Naive B cell (primary cell): ENCODE measurements around the gene SLC22A31. TPM values are rescaled to one million over a fixed set of nuclear protein-coding genes. Genes with fewer than 3 reads are reported as not detected.
"Not testable (repeated sequence)": the region's sequence is repeated elsewhere in the genome, so short reads cannot be mapped to it uniquely, and the experiment has no call there.

ENCODE experiments used
- ATAC-seq, 2 donors: fragments of 150-1000 bp; cut with Tn5 transposase; 2 replicates each; pipeline ENCODE4 v1.10.0; 2021; ENCODE audit warnings: low read depth in 2 of 2, mild to moderate bottlenecking in 2 of 2, moderate library complexity in 2 of 2
- DNase-seq: peaks from one replicate; pipeline ENCODE4 v3.0.0; 2022
- H3K27ac Mint-ChIP-seq, 6 donors: one replicate each; pipeline ENCODE4 v1.8.0; 2020 to 2022; ENCODE audit warnings: mild to moderate bottlenecking in 6 of 6, mixed read lengths in 6 of 6, moderate library complexity in 5 of 6, inconsistent platforms in 2 of 6
- H3K27me3 Mint-ChIP-seq, 3 donors: one replicate each; pipeline ENCODE4 v1.8.0; 2021 to 2022; ENCODE audit warnings: mixed read lengths in 3 of 3, mild to moderate bottlenecking in 1 of 3
- H3K36me3 Mint-ChIP-seq, 2 donors: one replicate each; pipeline ENCODE4 v1.8.0; 2020 to 2022; ENCODE audit warnings: mixed read lengths in 2 of 2, inconsistent platforms in 1 of 2, mild to moderate bottlenecking in 1 of 2
- H3K4me1 Mint-ChIP-seq, 3 donors: one replicate each; pipeline ENCODE4 v1.8.0; 2020 to 2022; ENCODE audit warnings: mixed read lengths in 3 of 3, inconsistent platforms in 1 of 3, mild to moderate bottlenecking in 1 of 3, moderate library complexity in 1 of 3
- H3K4me3 Mint-ChIP-seq, 8 donors: one replicate each; pipeline ENCODE4 v1.8.0; 2020 to 2022; ENCODE audit warnings: mild to moderate bottlenecking in 8 of 8, mixed read lengths in 8 of 8, moderate library complexity in 8 of 8, inconsistent platforms in 2 of 8
- H3K9me3 Mint-ChIP-seq, 7 donors: one replicate each; pipeline ENCODE4 v1.8.0; 2020 to 2022; ENCODE audit warnings: mixed read lengths in 7 of 7, mild to moderate bottlenecking in 5 of 7, inconsistent platforms in 2 of 7, moderate library complexity in 1 of 7
- polyA plus RNA-seq, 6 donors: library from polyadenylated mRNA; unstranded; fragments of 300-500 nt; fragmentation: Illumina TruSeq; gene quantifications; one replicate each; pipeline ENCODE4 v1.2.3, GENCODE V29; 2021; ENCODE audit warnings: low read depth in 6 of 6

The SLC22A31 gene
- polyA plus RNA-seq, 6 donors from 2014 or later = not detected

GRCh38 chr16:89169778-89170177, 30.6 kb downstream of the SLC22A31 start:
- H3K27ac Mint-ChIP-seq = no peak overlapping the region

GRCh38 chr16:89168381-89169189, 31.8 kb downstream of the SLC22A31 start:
- Mint-ChIP-seq H3K4me1 (peaks cover 6 to 16% (median 14%) of the 10 kb centered on the region in 3 donors), H3K9me3 (no peaks in the 10 kb centered on the region), H3K4me3 (peak overlapping the region in 1 of 8 donors; percentile 53), H3K27me3 (peaks cover 0 to 20% (median 0%) of the 10 kb centered on the region in 3 donors), H3K36me3 (no peaks in the 10 kb centered on the region), H3K27ac (peak overlapping the region in 1 of 6 donors; percentile 56)
- ATAC-seq (no peak), DNase-seq (no peak)

More at GRCh38 chr16:89169778-89170177, 30.6 kb downstream of the SLC22A31 start:
- H3K9me3 Mint-ChIP-seq = no peaks in the 10 kb centered on the region
- ATAC-seq (no peak), DNase-seq (no peak)
- no peak overlapping the region for H3K4me3 Mint-ChIP-seq
- H3K36me3 Mint-ChIP-seq = no peaks in the 10 kb centered on the region
- peaks cover 6 to 12% (median 8%) of the 10 kb centered on the region in 3 donors for H3K4me1 Mint-ChIP-seq
- H3K27me3 Mint-ChIP-seq = peaks cover 0 to 20% (median 0%) of the 10 kb centered on the region in 3 donors

GRCh38 chr16:89167425-89167941, 32.9 kb downstream of the SLC22A31 start:
- H3K27me3 Mint-ChIP-seq = peaks cover 0 to 20% (median 0%) of the 10 kb centered on the region in 3 donors
- no peaks in the 10 kb centered on the region for H3K36me3 Mint-ChIP-seq
- H3K4me1 Mint-ChIP-seq = peaks cover 6 to 16% (median 14%) of the 10 kb centered on the region in 3 donors
- no peaks in the 10 kb centered on the region for H3K9me3 Mint-ChIP-seq
- H3K4me3 Mint-ChIP-seq = peak overlapping the region in 1 of 8 donors; percentile 27
- DNase-seq (peak; percentile 84), ATAC-seq (peak; percentile 34 to 45)
- H3K27ac Mint-ChIP-seq = peak overlapping the region in 1 of 6 donors; percentile 47

- H3K4me3 Mint-ChIP-seq = peak overlapping the region in 1 of 8 donors; percentile 27
- DNase-seq = no peak
- no peak for ATAC-seq
- H3K36me3 Mint-ChIP-seq = no peaks in the 10 kb centered on the region
- H3K27ac Mint-ChIP-seq = peak overlapping the region in 1 of 6 donors; percentile 61
- peaks cover 0 to 25% (median 0%) of the 10 kb centered on the region in 3 donors for H3K27me3 Mint-ChIP-seq
- H3K9me3 Mint-ChIP-seq = no peaks in the 10 kb centered on the region
- peaks cover 11 to 20% (median 20%) of the 10 kb centered on the region in 3 donors for H3K4me1 Mint-ChIP-seq
Measured at GRCh38 chr16:89166696-89167424, 33.5 kb downstream of the SLC22A31 start.

GRCh38 chr16:89165681-89165979, 34.7 kb downstream of the SLC22A31 start:
- H3K4me1 Mint-ChIP-seq = peaks cover 9 to 19% (median 18%) of the 10 kb centered on the region in 3 donors
- peaks cover 0 to 25% (median 0%) of the 10 kb centered on the region in 3 donors for H3K27me3 Mint-ChIP-seq
- not testable (repeated sequence) for H3K9me3 Mint-ChIP-seq, H3K4me3 Mint-ChIP-seq, H3K36me3 Mint-ChIP-seq, ATAC-seq, H3K27ac Mint-ChIP-seq, DNase-seq

GRCh38 chr16:89164847-89165680, 35.3 kb downstream of the SLC22A31 start:
- Mint-ChIP-seq H3K27ac (no peak overlapping the region), H3K4me3 (no peak overlapping the region), H3K4me1 (peaks cover 8 to 16% (median 14%) of the 10 kb centered on the region in 3 donors), H3K36me3 (no peaks in the 10 kb centered on the region), H3K9me3 (no peaks in the 10 kb centered on the region), H3K27me3 (peaks cover 0 to 22% (median 0%) of the 10 kb centered on the region in 3 donors)
- DNase-seq = no peak
- no peak for ATAC-seq

GRCh38 chr16:89164436-89164835, 35.9 kb downstream of the SLC22A31 start:
- Mint-ChIP-seq H3K36me3 (no peaks in the 10 kb centered on the region), H3K4me3 (no peak overlapping the region), H3K27me3 (peaks cover 0 to 22% (median 0%) of the 10 kb centered on the region in 3 donors), H3K9me3 (no peaks in the 10 kb centered on the region), H3K4me1 (peaks cover 8 to 16% (median 14%) of the 10 kb centered on the region in 3 donors), H3K27ac (no peak overlapping the region)
- ATAC-seq (no peak), DNase-seq (no peak)

- H3K4me1 Mint-ChIP-seq = peaks cover 8 to 16% (median 14%) of the 10 kb centered on the region in 3 donors
- no peaks in the 10 kb centered on the region for H3K36me3 Mint-ChIP-seq
- H3K4me3 Mint-ChIP-seq = no peak overlapping the region
- no peaks in the 10 kb centered on the region for H3K9me3 Mint-ChIP-seq
- H3K27me3 Mint-ChIP-seq = peaks cover 0 to 13% (median 0%) of the 10 kb centered on the region in 3 donors
- no peak for DNase-seq
- no peak overlapping the region for H3K27ac Mint-ChIP-seq
- no peak for ATAC-seq
Measured at GRCh38 chr16:89163297-89163696, 37.0 kb downstream of the SLC22A31 start.

- ATAC-seq (peak; percentile 32 to 48), DNase-seq (no peak)
- Mint-ChIP-seq H3K27ac (peak overlapping the region in 3 of 6 donors; percentile 66 to 97 (median 88)), H3K27me3 (peaks cover 0 to 13% (median 0%) of the 10 kb centered on the region in 3 donors), H3K4me3 (peak overlapping the region in 1 of 8 donors; percentile 31), H3K4me1 (peaks cover 8 to 16% (median 14%) of the 10 kb centered on the region in 3 donors), H3K36me3 (no peaks in the 10 kb centered on the region), H3K9me3 (no peaks in the 10 kb centered on the region)
Measured at GRCh38 chr16:89161763-89162713, 38.3 kb downstream of the SLC22A31 start.

GRCh38 chr16:89160977-89161701, 39.2 kb downstream of the SLC22A31 start:
- Mint-ChIP-seq H3K9me3 (no peaks in the 10 kb centered on the region), H3K36me3 (no peaks in the 10 kb centered on the region), H3K27ac (peak overlapping the region in 1 of 6 donors; percentile 7), H3K4me3 (no peak overlapping the region), H3K27me3 (peaks cover 0 to 7% (median 0%) of the 10 kb centered on the region in 3 donors), H3K4me1 (peaks cover 8 to 14% (median 12%) of the 10 kb centered on the region in 3 donors)
- DNase-seq (no peak), ATAC-seq (no peak)

- Mint-ChIP-seq H3K36me3 (no peaks in the 10 kb centered on the region), H3K27ac (no peak overlapping the region)
Measured at GRCh38 chr16:89159850-89160354, 40.4 kb downstream of the SLC22A31 start.

More at GRCh38 chr16:89159850-89160354, 40.4 kb downstream of the SLC22A31 start:
- Mint-ChIP-seq H3K27me3 (peaks cover 0 to 7% (median 0%) of the 10 kb centered on the region in 3 donors), H3K9me3 (no peaks in the 10 kb centered on the region), H3K4me3 (no peak overlapping the region), H3K4me1 (peaks cover 13 to 20% (median 18%) of the 10 kb centered on the region in 3 donors)
- ATAC-seq (no peak), DNase-seq (no peak)
